Central memory CD8-positive, alpha-beta T cell (primary cell): ENCODE results near the gene ESAM.
"Not testable (repeated sequence)": the region's sequence is repeated elsewhere in the genome, so short reads cannot be mapped to it uniquely, and the experiment has no call there.

Experiments used
- ATAC-seq: fragments of 150-1000 bp; cut with Tn5 transposase; replicated peaks from 2 replicates; pipeline ENCODE4 v1.10.0; 2022; ENCODE audit warnings: mild to moderate bottlenecking, moderate FRiP score, moderate number of reproducible peaks; ENCODE audit not compliant: poor library complexity, severe bottlenecking; ENCODE audit errors: extremely low read depth
- DNase-seq, 2 donors: peaks; one replicate each; pipeline ENCODE4 v3.0.0; 2021; ENCODE audit warnings: low spot score in 2 of 2
- H3K27ac Mint-ChIP-seq: one replicate; pipeline ENCODE4 v1.8.0; 2022; ENCODE audit warnings: low read depth, mild to moderate bottlenecking, moderate library complexity, mixed read lengths
- H3K27me3 Mint-ChIP-seq: one replicate; pipeline ENCODE4 v1.8.0; 2022; ENCODE audit warnings: mixed read lengths
- H3K36me3 Mint-ChIP-seq: one replicate; pipeline ENCODE4 v1.8.0; 2022; ENCODE audit warnings: mild to moderate bottlenecking, moderate library complexity, mixed read lengths; ENCODE audit not compliant: insufficient read depth
- H3K4me1 Mint-ChIP-seq: one replicate; pipeline ENCODE4 v1.8.0; 2022; ENCODE audit warnings: mixed read lengths
- H3K4me3 Mint-ChIP-seq: one replicate; pipeline ENCODE4 v1.8.0; 2022; ENCODE audit warnings: mild to moderate bottlenecking, moderate library complexity, mixed read lengths
- H3K9me3 Mint-ChIP-seq: one replicate; pipeline ENCODE4 v1.8.0; 2022; ENCODE audit warnings: mixed read lengths

ESAM gene

GRCh38 chr11:124793466-124794278, 31.6 kb upstream of the ESAM start:
- no peak for DNase-seq
- ATAC-seq, result no peak
- Mint-ChIP-seq H3K27me3 (no peaks in the 10 kb centered on the region), H3K9me3 (no peaks in the 10 kb centered on the region), H3K4me3 (no peak overlapping the region), H3K4me1 (peaks cover 37% of the 10 kb centered on the region), H3K36me3 (peaks cover 3% of the 10 kb centered on the region), H3K27ac (no peak overlapping the region)

DNA sequence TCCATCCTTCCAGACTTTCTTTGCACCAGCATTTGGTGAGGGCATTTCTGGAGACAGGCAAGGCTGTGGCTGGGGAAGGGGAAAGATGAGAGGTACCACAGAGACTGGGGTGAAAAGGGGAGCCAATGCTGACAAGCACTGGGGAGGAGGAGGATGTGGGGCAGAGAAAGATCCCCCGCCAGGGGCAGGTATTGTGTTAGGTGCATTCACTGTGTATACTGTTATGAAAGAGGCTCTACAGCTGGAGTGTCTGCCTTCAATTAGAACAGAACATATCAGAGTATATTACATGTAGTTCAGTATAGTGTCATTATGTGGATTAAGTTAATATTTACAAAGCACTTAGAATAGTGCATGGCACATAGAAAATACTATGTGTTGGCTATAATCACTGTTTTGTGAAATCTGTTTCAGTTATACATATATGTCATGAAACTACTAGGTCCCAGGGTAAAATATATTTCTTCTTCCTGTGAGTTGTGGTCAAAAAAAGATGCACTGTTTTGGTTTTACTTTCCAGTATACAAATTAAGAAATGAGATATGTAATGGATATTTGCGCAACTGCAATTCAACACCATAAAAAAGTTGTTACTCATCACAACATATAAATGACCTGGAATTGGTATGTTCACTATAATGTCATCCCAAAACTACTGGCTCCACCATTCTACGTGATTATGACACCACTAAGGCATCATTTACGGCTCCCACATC, 29.7 kb upstream of the ESAM start:
- no peak overlapping the region for H3K27ac Mint-ChIP-seq
- H3K9me3 Mint-ChIP-seq, result no peaks in the 10 kb centered on the region
- peaks cover 2% of the 10 kb centered on the region for H3K36me3 Mint-ChIP-seq
- no peak for ATAC-seq
- H3K4me1 Mint-ChIP-seq, result peaks cover 30% of the 10 kb centered on the region
- no peaks in the 10 kb centered on the region for H3K27me3 Mint-ChIP-seq
- no peak overlapping the region for H3K4me3 Mint-ChIP-seq
- no peak for DNase-seq

- H3K9me3 Mint-ChIP-seq, result no peaks in the 10 kb centered on the region
- H3K36me3 Mint-ChIP-seq, result peaks cover under 1% of the 10 kb centered on the region
- H3K4me3 Mint-ChIP-seq, result no peak overlapping the region
- no peak for DNase-seq
- H3K27me3 Mint-ChIP-seq, result no peaks in the 10 kb centered on the region
- no peak overlapping the region for H3K27ac Mint-ChIP-seq
- no peak for ATAC-seq
- peaks cover 30% of the 10 kb centered on the region for H3K4me1 Mint-ChIP-seq
These were observed 26.4 kb upstream of the ESAM start for GRCh38 chr11:124788521-124788920.

DNA sequence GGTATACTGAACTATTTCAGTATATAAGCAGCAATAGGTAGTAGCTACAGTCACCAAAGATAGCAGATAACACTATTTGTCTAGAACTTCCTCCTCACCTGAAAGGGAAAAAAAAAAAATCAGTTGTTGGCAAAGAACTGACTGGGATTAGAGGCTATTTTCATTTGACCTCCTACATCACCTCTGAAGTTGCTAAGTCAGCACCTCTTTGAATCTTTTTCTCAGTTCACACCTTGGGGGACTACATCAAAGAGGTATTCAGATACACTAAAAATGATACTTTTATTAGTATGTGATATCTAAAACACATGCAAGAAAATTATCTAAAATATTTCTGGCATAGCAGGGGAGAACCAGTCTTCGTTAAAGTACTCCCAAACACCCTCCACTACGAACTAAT, 22.0 kb upstream of the ESAM start:
- no peak for DNase-seq
- H3K4me3 Mint-ChIP-seq, result no peak overlapping the region

DNA sequence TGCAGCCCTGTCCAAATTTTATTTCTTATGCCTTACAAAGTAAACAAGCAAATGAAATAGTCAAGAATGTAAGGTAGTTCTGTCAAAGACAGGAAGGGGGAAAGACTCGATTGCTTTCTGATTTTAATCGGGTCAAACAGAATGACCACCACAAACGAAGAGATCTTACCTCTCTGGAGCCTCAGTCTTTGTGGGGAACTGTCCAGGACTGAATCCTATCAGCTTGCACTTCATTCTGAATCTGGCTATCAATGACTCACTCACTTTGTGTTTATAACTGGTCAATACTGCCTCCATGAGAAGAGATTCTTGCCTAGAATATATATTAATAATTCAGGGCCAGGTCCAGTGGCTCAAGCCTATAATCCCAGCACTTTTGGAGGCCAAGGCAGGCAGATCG, 20.9 kb upstream of the ESAM start:
- DNase-seq (no peak), ATAC-seq (no peak)
- no peaks in the 10 kb centered on the region for H3K36me3 Mint-ChIP-seq
- H3K4me1 Mint-ChIP-seq, result no peaks in the 10 kb centered on the region
- no peaks in the 10 kb centered on the region for H3K9me3 Mint-ChIP-seq
- no peak overlapping the region for H3K4me3 Mint-ChIP-seq
- H3K27me3 Mint-ChIP-seq, result no peaks in the 10 kb centered on the region
- no peak overlapping the region for H3K27ac Mint-ChIP-seq

More for the DNA sequence above, 22.0 kb upstream of the ESAM start:
- H3K36me3 Mint-ChIP-seq, result no peaks in the 10 kb centered on the region
- no peak overlapping the region for H3K27ac Mint-ChIP-seq
- no peaks in the 10 kb centered on the region for H3K9me3 Mint-ChIP-seq
- ATAC-seq, result no peak
- H3K27me3 Mint-ChIP-seq, result no peaks in the 10 kb centered on the region
- H3K4me1 Mint-ChIP-seq, result no peaks in the 10 kb centered on the region

DNA sequence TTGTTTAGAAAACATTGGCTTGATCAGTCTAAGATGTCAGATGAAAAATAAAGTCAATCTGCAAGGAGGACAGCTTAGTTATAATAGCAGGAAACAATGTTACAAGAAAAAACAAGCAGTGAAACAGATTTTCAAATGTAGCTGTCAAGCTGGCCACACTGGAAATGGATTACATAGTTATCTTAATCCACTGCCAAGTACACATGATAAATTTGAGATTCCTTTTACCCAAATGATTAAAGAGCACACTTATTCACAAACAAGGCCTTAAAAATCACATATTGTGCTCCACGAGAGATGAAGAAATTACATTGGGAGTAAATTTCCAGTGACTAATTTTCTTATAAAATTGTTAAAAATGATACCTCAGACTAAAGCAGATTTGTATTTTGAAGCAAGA, 17.5 kb upstream of the ESAM start:
- Mint-ChIP-seq H3K27me3 (no peaks in the 10 kb centered on the region), H3K36me3 (peaks cover 2% of the 10 kb centered on the region), H3K4me3 (no peak overlapping the region), H3K27ac (no peak overlapping the region), H3K9me3 (no peaks in the 10 kb centered on the region), H3K4me1 (peaks cover 27% of the 10 kb centered on the region)
- no peak for DNase-seq
- ATAC-seq, result no peak

- DNase-seq, result no peak
- Mint-ChIP-seq H3K36me3 (peaks cover 4% of the 10 kb centered on the region), H3K9me3 (no peaks in the 10 kb centered on the region), H3K4me3 (no peak overlapping the region), H3K27me3 (no peaks in the 10 kb centered on the region), H3K4me1 (peaks cover 28% of the 10 kb centered on the region), H3K27ac (no peak overlapping the region)
- ATAC-seq, result no peak
These were observed 16.2 kb upstream of the ESAM start for GRCh38 chr11:124778281-124778680.

DNA sequence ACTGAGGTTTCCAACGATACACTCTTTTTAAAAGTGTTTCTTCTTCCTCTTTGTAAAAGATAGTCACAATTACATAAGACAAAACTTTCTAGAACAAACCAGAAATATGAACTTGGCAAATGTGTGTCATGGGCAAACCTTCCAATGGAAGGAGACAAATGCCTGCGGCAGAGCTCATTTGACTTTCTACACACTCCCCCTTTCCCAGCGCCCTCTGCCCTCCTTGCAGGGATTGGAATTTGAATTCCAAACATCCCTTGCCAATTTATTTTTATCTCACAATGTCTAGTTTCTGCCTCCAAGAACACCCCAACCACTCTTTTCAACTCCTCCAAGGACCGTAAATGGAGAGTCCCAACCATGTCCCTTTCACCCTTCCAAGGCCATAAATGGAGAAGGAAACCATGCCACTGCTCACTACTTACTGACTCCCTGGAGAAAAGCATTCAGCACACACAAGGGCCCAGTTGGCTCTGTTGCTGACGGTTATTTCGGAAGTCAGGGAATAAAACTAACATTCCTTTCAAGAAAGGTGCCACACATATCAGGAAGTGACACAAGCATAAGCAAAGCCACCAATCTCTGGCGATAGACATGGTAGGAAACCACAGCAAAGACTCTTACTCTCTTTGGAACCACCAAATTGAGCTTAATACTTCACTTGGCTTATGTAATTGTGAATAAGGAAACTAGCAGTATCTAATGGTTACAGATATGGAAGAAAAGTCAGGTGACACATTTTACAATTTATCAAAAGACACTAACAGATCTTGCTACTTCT, 15.0 kb upstream of the ESAM start:
- Mint-ChIP-seq H3K36me3 (peaks cover 9% of the 10 kb centered on the region), H3K4me3 (no peak overlapping the region), H3K27me3 (no peaks in the 10 kb centered on the region), H3K4me1 (peaks cover 28% of the 10 kb centered on the region), H3K27ac (no peak overlapping the region), H3K9me3 (no peaks in the 10 kb centered on the region)
- no peak for DNase-seq
- ATAC-seq, result peak; percentile 36

DNA sequence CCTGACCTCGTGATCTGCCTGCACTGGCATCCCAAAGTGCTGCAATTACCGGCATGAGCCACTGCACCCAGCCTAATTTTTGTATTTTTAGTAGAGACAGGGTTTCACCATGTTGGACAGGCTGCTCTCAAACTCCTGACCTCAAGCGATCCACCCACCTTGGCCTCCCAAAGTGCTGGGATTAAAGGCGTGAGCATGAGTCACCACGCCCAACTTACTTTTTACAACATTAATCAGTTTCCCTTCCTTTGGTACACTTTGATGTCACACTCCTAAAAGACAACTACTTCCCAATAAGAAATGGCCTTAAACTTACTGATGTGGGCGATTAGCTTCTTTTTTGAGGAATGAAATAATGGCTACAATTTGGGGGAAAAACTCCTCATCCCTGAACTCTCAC, 8.9 kb upstream of the ESAM start:
- H3K27me3 Mint-ChIP-seq, DNase-seq, ATAC-seq, H3K4me3 Mint-ChIP-seq, H3K27ac Mint-ChIP-seq, H3K9me3 Mint-ChIP-seq: not testable (repeated sequence)
- Mint-ChIP-seq H3K4me1 (peaks cover 11% of the 10 kb centered on the region), H3K36me3 (peaks cover 30% of the 10 kb centered on the region)

GRCh38 chr11:124769806-124770774, 8.0 kb upstream of the ESAM start:
- Mint-ChIP-seq H3K4me3 (no peak overlapping the region), H3K27me3 (no peaks in the 10 kb centered on the region), H3K27ac (no peak overlapping the region), H3K36me3 (peaks cover 32% of the 10 kb centered on the region), H3K4me1 (peaks cover 5% of the 10 kb centered on the region), H3K9me3 (no peaks in the 10 kb centered on the region)
- DNase-seq, result no peak
- no peak for ATAC-seq

DNA sequence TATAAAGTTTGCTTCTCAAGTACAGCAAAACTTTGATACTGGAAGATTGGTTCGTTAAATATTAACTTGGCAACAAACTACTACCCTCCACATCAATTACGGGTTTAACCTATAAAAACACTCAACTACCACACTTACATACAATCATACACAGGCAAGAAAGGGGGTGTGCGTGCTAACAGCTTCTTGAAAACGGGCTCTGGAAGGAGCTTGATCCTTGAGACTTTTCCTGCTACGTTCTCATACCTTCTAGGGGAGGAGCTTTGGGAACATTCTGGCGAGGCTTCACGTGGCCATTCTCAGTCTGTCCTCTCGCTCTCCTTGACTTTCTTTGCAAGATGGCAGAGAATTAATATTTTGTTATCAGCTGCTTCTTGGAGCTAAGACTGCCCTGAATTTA, 6.8 kb upstream of the ESAM start:
- DNase-seq (no peak), ATAC-seq (no peak)
- Mint-ChIP-seq H3K4me1 (no peaks in the 10 kb centered on the region), H3K27ac (no peak overlapping the region), H3K4me3 (no peak overlapping the region), H3K27me3 (no peaks in the 10 kb centered on the region), H3K9me3 (no peaks in the 10 kb centered on the region), H3K36me3 (peaks cover 34% of the 10 kb centered on the region)

DNA sequence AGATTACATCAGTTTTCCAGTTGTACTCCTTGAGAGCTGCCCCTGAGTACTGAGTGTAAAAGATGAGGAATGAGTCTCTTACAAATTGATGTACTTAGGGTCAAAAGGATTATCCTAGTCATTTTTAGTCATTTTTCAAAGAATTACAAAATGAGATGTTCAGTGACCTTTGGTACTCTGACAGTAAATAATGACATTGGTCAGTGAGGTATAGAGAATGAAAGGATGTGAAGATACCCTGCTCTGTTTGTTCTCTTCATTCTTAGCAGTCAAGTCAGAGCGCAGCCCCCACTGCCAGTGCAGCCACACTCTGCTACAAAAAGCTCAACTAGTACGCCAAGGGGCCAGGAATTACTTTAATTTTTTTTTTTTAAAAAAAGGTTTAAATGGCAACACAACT, 4.1 kb upstream of the ESAM start:
- DNase-seq (no peak), ATAC-seq (no peak)
- Mint-ChIP-seq H3K27me3 (peaks cover 17% of the 10 kb centered on the region), H3K27ac (no peak overlapping the region), H3K9me3 (no peaks in the 10 kb centered on the region), H3K4me1 (peaks cover 17% of the 10 kb centered on the region), H3K4me3 (no peak overlapping the region), H3K36me3 (peaks cover 28% of the 10 kb centered on the region)
